BJ (cell line): Measurements from ENCODE around the gene LZTFL1. TPM values are rescaled to one million over a fixed set of nuclear protein-coding genes. Genes with fewer than 3 reads are reported as not detected.

Source experiments
- CTCF ChIA-PET: fragments of 350-600 bp; formaldehyde crosslinking; extraction: SDS; loops from one replicate; lab custom pipeline; 2021; ENCODE audit warnings: antibody characterized with exemption, inconsistent platforms; lab: Yijun Ruan, JAX
- POLR2A ChIA-PET: fragments of 300-600 bp; sonication (Branson Sonifier 250); formaldehyde crosslinking; extraction: SDS; loops from one replicate; lab custom pipeline; 2021; ENCODE audit warnings: antibody characterized with exemption; lab: Charles Lee
- DNase-seq: peaks from one replicate; pipeline ENCODE4 v3.0.0-alpha.2; 2011; ENCODE audit warnings: low read depth
- H3K27me3 ChIP-seq: 2 replicates; pipeline ENCODE4 v1.6.0; 2011; ENCODE audit warnings: low read length; ENCODE audit not compliant: control insufficient read depth, insufficient read depth
- H3K36me3 ChIP-seq: 2 replicates; pipeline ENCODE4 v1.5.1; 2011; ENCODE audit warnings: low read length; ENCODE audit not compliant: control insufficient read depth, insufficient read depth
- H3K4me3 ChIP-seq: 2 replicates; pipeline ENCODE4 v1.5.1; 2011; ENCODE audit warnings: low read depth, mild to moderate bottlenecking, control low read depth, low read length
- CTCF ChIP-seq: IDR thresholded peaks from 2 replicates; pipeline ENCODE4 v1.5.1; 2011; ENCODE audit warnings: low read depth, mild to moderate bottlenecking, control low read depth, inconsistent platforms, low read length, moderate library complexity; ENCODE audit not compliant: insufficient read depth
- polyA plus RNA-seq: library from polyadenylated mRNA; depleted of rRNA; stranded (reverse); fragments of >200 nt; gene quantifications from 2 replicates; pipeline ENCODE4 v1.2.3, GENCODE V29; 2011

The LZTFL1 gene
- polyA plus RNA-seq, 1 experiment, result 12.9 TPM

- H3K36me3 ChIP-seq, result no peaks in the 10 kb centered on the region
- CTCF ChIA-PET, result no interaction called here
- POLR2A ChIA-PET, result no interaction called here
- TF ChIP-seq CTCF, result no peak
- H3K27me3 ChIP-seq, result peaks cover 13% of the 10 kb centered on the region
- no peak for DNase-seq
- H3K4me3 ChIP-seq, result no peak overlapping the region
Observed at GRCh38 chr3:45787551-45787950, 54.4 kb downstream of the LZTFL1 start.

DNA sequence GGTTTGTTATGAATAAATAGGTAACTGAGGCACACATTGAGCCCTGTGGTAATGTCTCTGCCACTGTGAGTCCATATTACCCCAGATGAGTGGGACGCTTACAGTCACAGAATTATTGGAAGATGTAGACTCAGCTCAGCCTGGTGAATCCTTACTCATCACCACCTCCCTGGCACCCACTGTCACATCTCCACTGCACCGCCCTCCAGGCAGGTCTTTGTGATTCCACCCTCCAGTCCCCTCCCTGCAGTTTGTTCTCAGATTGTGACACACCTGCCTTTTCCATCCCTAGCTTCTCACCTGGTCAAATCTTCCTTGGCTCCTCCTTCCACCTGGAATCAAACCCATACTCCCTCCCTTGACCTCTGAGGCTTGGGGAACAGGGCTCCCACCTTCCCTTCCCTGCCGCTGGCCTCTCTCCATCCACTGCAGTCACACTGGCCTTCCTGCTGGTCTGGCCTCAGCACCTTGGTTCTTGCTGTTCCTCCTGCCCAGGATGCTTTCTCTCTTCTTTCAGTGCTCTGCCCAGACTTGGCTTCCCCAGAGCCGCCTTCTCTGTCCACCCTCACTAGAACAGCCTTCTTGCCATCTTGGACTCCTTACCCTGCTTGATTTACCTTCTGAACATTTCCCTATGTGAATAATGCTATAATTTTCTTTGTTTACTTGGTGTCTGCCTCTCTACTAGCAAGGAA lies 55.0 kb downstream of the LZTFL1 start:
- TF ChIP-seq CTCF, result no peak
- no peak for DNase-seq
- CTCF ChIA-PET, result no interaction called here
- H3K27me3 ChIP-seq, result peaks cover 7% of the 10 kb centered on the region
- POLR2A ChIA-PET, result no interaction called here
- H3K36me3 ChIP-seq, result no peaks in the 10 kb centered on the region
- no peak overlapping the region for H3K4me3 ChIP-seq

GRCh38 chr3:45785605-45786150 lies 56.2 kb downstream of the LZTFL1 start:
- Histone ChIP-seq H3K4me3 (no peak overlapping the region), H3K27me3 (peaks cover 9% of the 10 kb centered on the region), H3K36me3 (no peaks in the 10 kb centered on the region)
- no peak for TF ChIP-seq CTCF
- CTCF ChIA-PET, result no interaction called here
- DNase-seq, result no peak
- POLR2A ChIA-PET, result no interaction called here

DNA sequence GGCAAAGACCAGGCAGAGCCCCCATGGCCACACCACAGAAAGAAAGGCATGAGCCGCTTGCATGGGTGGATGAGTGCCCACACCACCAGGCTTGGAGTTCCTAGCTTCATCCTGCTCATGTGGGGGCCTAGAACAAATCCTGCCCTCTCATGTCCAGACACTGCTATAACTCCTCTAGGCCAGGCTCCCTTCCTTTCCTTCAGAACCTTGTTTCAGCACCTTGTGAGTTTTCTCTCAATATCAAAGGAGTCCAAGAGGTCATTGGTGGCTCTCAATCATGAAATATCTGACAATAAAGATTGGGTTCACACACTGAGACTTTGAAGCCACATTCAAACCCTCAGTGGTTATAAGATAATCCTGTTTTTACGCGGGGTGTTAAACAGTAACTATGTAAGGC lies 58.3 kb downstream of the LZTFL1 start:
- TF ChIP-seq CTCF, result 0 out of 2 replicates have a peak, but pooled peaks have one; percentile 8
- Histone ChIP-seq H3K36me3 (no peaks in the 10 kb centered on the region), H3K27me3 (peaks cover 12% of the 10 kb centered on the region), H3K4me3 (no peak overlapping the region)
- CTCF ChIA-PET, result no interaction called here
- POLR2A ChIA-PET, result no interaction called here
- no peak for DNase-seq

DNA sequence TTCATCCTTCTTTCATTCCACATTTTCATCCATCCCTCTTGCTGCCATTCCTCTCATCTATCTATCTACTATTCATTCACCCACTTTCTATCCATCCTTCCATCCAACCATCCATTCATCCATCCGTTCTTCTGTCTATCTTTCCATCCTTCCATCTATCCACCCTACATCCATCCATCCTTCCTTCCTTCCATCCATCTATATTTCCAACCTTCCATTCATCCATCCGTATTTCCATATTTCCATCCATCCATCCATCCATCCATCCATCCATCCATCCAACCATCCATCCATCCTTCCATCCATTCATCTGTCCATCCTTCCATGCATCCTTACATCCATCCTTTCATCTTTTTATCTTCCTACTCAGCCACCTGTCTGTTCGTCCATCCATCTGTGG lies 59.5 kb downstream of the LZTFL1 start:
- no peak for DNase-seq
- no peak overlapping the region for H3K4me3 ChIP-seq
- no peaks in the 10 kb centered on the region for H3K36me3 ChIP-seq
- no peak for TF ChIP-seq CTCF
- CTCF ChIA-PET, result no interaction called here
- peaks cover 12% of the 10 kb centered on the region for H3K27me3 ChIP-seq
- POLR2A ChIA-PET, result no interaction called here
